ENCODE data around the gene REEP5.
"Not testable (repeated sequence)": the region's sequence is repeated elsewhere in the genome, so short reads cannot be mapped to it uniquely, and the experiment has no call there.

The REEP5 gene

GRCh38 chr5:112895682-112896081 is 26.3 kb downstream of the REEP5 start:
- Histone ChIP-seq H3K4me1 (ENCODE audit: control insufficient read depth in 2 of 2, insufficient read depth in 2 of 2, low read length in 2 of 2) (no peaks in the 10 kb centered on the region), H3K9me3 (ENCODE audit: control insufficient read depth in 2 of 2, low read length in 2 of 2) (no peaks in the 10 kb centered on the region), H3K36me3 (ENCODE audit: control insufficient read depth in 2 of 2, insufficient read depth in 2 of 2, low read length in 2 of 2) (peaks cover 0 to 20% of the 10 kb centered on the region in 2 donors), H3K4me3 (ENCODE audit: low read length in 2 of 2) (no peak overlapping the region), H3K27me3 (ENCODE audit: control insufficient read depth in 2 of 2, insufficient read depth in 2 of 2, low read length in 2 of 2) (no peaks in the 10 kb centered on the region), H3K27ac (ENCODE audit: low read depth in 2 of 2, low read length in 2 of 2) (no peak overlapping the region), H3K9ac (ENCODE audit: low read depth in 1 of 2, low read length in 2 of 2) (no peak overlapping the region)

DNA sequence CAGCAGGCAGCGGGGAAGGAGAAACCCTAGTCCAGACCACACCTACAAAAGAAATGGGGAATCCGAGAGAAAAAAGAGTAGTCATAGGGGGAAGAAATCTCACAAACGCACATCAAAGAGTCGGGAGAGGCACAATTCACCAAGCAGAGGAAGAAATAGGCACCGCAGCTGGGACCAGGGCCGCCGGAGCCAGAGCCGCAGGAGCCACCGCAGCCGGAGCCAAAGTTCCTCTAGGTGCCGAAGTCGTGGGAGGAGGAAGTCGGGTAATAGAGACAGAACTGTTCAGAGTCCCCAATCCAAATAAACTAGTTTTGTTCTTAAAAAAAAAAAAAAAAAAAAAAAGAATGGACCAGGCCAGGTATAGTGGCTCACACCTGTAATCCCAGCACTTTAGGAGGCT is 29.3 kb downstream of the REEP5 start:
- Histone ChIP-seq H3K4me1 (ENCODE audit: control insufficient read depth in 2 of 2, insufficient read depth in 2 of 2, low read length in 2 of 2) (no peaks in the 10 kb centered on the region), H3K27me3 (ENCODE audit: control insufficient read depth in 2 of 2, insufficient read depth in 2 of 2, low read length in 2 of 2) (no peaks in the 10 kb centered on the region), H3K9me3 (ENCODE audit: control insufficient read depth in 2 of 2, low read length in 2 of 2) (no peaks in the 10 kb centered on the region), H3K4me3 (ENCODE audit: low read length in 2 of 2) (no peak overlapping the region), H3K9ac (ENCODE audit: low read depth in 1 of 2, low read length in 2 of 2) (no peak overlapping the region), H3K36me3 (ENCODE audit: control insufficient read depth in 2 of 2, insufficient read depth in 2 of 2, low read length in 2 of 2) (peaks cover 0 to 14% of the 10 kb centered on the region in 2 donors), H3K27ac (ENCODE audit: low read depth in 2 of 2, low read length in 2 of 2) (no peak overlapping the region)

DNA sequence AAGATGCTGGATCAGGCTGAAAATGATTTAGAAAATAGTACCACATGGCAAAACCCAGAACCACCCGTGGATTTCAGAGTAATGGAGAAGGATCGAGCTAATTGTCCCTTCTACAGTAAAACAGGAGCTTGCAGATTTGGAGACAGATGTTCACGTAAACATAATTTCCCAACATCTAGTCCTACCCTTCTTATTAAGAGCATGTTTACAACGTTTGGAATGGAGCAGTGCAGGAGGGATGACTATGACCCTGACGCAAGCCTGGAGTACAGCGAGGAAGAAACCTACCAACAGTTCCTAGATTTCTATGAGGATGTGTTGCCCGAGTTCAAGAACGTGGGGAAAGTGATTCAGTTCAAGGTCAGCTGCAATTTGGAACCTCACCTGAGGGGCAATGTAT is 30.0 kb downstream of the REEP5 start:
- not testable (repeated sequence) for H3K9ac ChIP-seq (ENCODE audit: low read depth in 1 of 2, low read length in 2 of 2); H3K27ac ChIP-seq (ENCODE audit: low read depth in 2 of 2, low read length in 2 of 2); H3K9me3 ChIP-seq (ENCODE audit: control insufficient read depth in 2 of 2, low read length in 2 of 2); H3K27me3 ChIP-seq (ENCODE audit: control insufficient read depth in 2 of 2, insufficient read depth in 2 of 2, low read length in 2 of 2); H3K4me3 ChIP-seq (ENCODE audit: low read length in 2 of 2); H3K4me1 ChIP-seq (ENCODE audit: control insufficient read depth in 2 of 2, insufficient read depth in 2 of 2, low read length in 2 of 2)
- H3K36me3 ChIP-seq (ENCODE audit: control insufficient read depth in 2 of 2, insufficient read depth in 2 of 2, low read length in 2 of 2), result peaks cover 2 to 15% of the 10 kb centered on the region in 2 donors

DNA sequence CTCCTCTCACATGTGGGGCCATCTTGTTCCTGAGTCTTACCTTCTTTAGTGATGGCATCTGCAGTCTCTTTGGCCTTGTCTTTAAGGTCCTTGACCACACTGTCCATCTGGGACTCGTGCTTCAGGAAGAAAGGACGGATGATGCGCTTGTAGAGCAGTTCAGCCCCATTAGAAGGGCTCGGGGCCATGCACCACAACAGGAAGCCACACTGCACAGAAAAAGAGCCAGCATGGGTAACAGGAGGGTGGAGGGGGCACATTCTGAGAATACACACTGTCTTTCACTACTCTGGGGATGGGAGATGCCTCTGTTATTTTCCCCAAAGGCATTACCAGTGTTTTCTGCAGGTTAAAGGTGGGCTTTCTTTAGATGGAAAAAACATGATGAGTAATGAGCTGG is 35.1 kb downstream of the REEP5 start:
- Histone ChIP-seq H3K27me3 (ENCODE audit: control insufficient read depth in 2 of 2, insufficient read depth in 2 of 2, low read length in 2 of 2) (no peaks in the 10 kb centered on the region), H3K27ac (ENCODE audit: low read depth in 2 of 2, low read length in 2 of 2) (no peak overlapping the region), H3K4me1 (ENCODE audit: control insufficient read depth in 2 of 2, insufficient read depth in 2 of 2, low read length in 2 of 2) (no peaks in the 10 kb centered on the region), H3K36me3 (ENCODE audit: control insufficient read depth in 2 of 2, insufficient read depth in 2 of 2, low read length in 2 of 2) (peaks cover 34 to 39% of the 10 kb centered on the region in 2 donors), H3K9me3 (ENCODE audit: control insufficient read depth in 2 of 2, low read length in 2 of 2) (no peaks in the 10 kb centered on the region), H3K9ac (ENCODE audit: low read depth in 1 of 2, low read length in 2 of 2) (no peak overlapping the region), H3K4me3 (ENCODE audit: low read length in 2 of 2) (no peak overlapping the region)

- no peak overlapping the region for H3K9ac ChIP-seq (ENCODE audit: low read depth in 1 of 2, low read length in 2 of 2)
- H3K27ac ChIP-seq (ENCODE audit: low read depth in 2 of 2, low read length in 2 of 2), result no peak overlapping the region
- peaks cover 38 to 51% of the 10 kb centered on the region in 2 donors for H3K36me3 ChIP-seq (ENCODE audit: control insufficient read depth in 2 of 2, insufficient read depth in 2 of 2, low read length in 2 of 2)
- H3K4me3 ChIP-seq (ENCODE audit: low read length in 2 of 2), result no peak overlapping the region
- no peaks in the 10 kb centered on the region for H3K9me3 ChIP-seq (ENCODE audit: control insufficient read depth in 2 of 2, low read length in 2 of 2)
- no peaks in the 10 kb centered on the region for H3K27me3 ChIP-seq (ENCODE audit: control insufficient read depth in 2 of 2, insufficient read depth in 2 of 2, low read length in 2 of 2)
- no peaks in the 10 kb centered on the region for H3K4me1 ChIP-seq (ENCODE audit: control insufficient read depth in 2 of 2, insufficient read depth in 2 of 2, low read length in 2 of 2)
Measured at GRCh38 chr5:112885001-112885400, 37.0 kb downstream of the REEP5 start.

DNA sequence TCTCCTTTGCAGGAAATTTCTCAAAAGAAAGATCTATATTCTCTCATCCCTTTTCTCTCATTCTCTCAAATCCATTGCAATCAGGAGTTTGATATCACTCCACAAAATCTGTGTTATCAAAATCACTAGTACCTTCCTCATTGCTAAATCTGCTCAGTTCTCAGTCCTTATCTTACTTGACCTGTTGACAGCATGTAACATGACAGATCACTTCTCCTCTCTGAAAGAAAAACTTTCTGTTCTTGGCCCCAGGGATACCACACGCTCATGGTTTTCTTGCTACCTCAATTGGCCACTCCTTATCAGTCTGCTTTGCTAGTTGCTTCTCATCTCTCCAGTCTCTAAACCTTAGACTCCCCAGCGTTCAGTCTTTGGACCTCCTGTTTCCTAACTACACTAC is 38.8 kb downstream of the REEP5 start:
- no peaks in the 10 kb centered on the region for H3K9me3 ChIP-seq (ENCODE audit: control insufficient read depth in 2 of 2, low read length in 2 of 2)
- H3K27me3 ChIP-seq (ENCODE audit: control insufficient read depth in 2 of 2, insufficient read depth in 2 of 2, low read length in 2 of 2), result no peaks in the 10 kb centered on the region
- H3K36me3 ChIP-seq (ENCODE audit: control insufficient read depth in 2 of 2, insufficient read depth in 2 of 2, low read length in 2 of 2), result peaks cover 43 to 57% of the 10 kb centered on the region in 2 donors
- H3K27ac ChIP-seq (ENCODE audit: low read depth in 2 of 2, low read length in 2 of 2), result no peak overlapping the region
- no peaks in the 10 kb centered on the region for H3K4me1 ChIP-seq (ENCODE audit: control insufficient read depth in 2 of 2, insufficient read depth in 2 of 2, low read length in 2 of 2)
- no peak overlapping the region for H3K4me3 ChIP-seq (ENCODE audit: low read length in 2 of 2)
- H3K9ac ChIP-seq (ENCODE audit: low read depth in 1 of 2, low read length in 2 of 2), result no peak overlapping the region

- Histone ChIP-seq H3K27ac (ENCODE audit: low read depth in 2 of 2, low read length in 2 of 2) (no peak overlapping the region), H3K4me1 (ENCODE audit: control insufficient read depth in 2 of 2, insufficient read depth in 2 of 2, low read length in 2 of 2) (no peaks in the 10 kb centered on the region), H3K9ac (ENCODE audit: low read depth in 1 of 2, low read length in 2 of 2) (no peak overlapping the region), H3K4me3 (ENCODE audit: low read length in 2 of 2) (no peak overlapping the region), H3K9me3 (ENCODE audit: control insufficient read depth in 2 of 2, low read length in 2 of 2) (no peaks in the 10 kb centered on the region), H3K27me3 (ENCODE audit: control insufficient read depth in 2 of 2, insufficient read depth in 2 of 2, low read length in 2 of 2) (no peaks in the 10 kb centered on the region), H3K36me3 (ENCODE audit: control insufficient read depth in 2 of 2, insufficient read depth in 2 of 2, low read length in 2 of 2) (peaks cover 33 to 53% of the 10 kb centered on the region in 2 donors)
Measured at GRCh38 chr5:112880219-112880964, 41.6 kb downstream of the REEP5 start.

DNA sequence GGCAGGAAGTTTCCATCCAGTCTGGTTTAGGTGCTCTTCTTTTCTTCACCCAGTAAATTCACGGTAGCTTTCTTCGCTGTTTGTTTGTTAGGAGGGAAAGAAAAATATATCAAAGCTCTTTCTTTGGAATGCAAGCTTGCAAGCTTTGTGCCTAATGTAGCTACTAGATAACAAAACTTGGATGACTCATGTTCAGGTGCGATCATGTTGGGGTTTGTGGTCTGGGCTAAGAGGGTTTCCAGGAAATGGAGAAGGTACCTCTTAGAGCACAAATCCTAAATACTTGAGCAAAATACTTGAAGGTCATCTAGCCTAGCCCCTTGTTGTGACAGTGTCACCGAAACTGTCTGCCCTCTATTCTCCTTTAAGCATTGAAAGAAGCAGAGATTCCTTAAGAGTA is 43.3 kb downstream of the REEP5 start:
- H3K4me3 ChIP-seq (ENCODE audit: low read length in 2 of 2), result no peak overlapping the region
- no peaks in the 10 kb centered on the region for H3K9me3 ChIP-seq (ENCODE audit: control insufficient read depth in 2 of 2, low read length in 2 of 2)
- no peak overlapping the region for H3K9ac ChIP-seq (ENCODE audit: low read depth in 1 of 2, low read length in 2 of 2)
- H3K4me1 ChIP-seq (ENCODE audit: control insufficient read depth in 2 of 2, insufficient read depth in 2 of 2, low read length in 2 of 2), result no peaks in the 10 kb centered on the region
- no peaks in the 10 kb centered on the region for H3K27me3 ChIP-seq (ENCODE audit: control insufficient read depth in 2 of 2, insufficient read depth in 2 of 2, low read length in 2 of 2)
- no peak overlapping the region for H3K27ac ChIP-seq (ENCODE audit: low read depth in 2 of 2, low read length in 2 of 2)
- peaks cover 21 to 42% of the 10 kb centered on the region in 2 donors for H3K36me3 ChIP-seq (ENCODE audit: control insufficient read depth in 2 of 2, insufficient read depth in 2 of 2, low read length in 2 of 2)

- H3K27ac ChIP-seq (ENCODE audit: low read depth in 2 of 2, low read length in 2 of 2), result no peak overlapping the region
- H3K4me3 ChIP-seq (ENCODE audit: low read length in 2 of 2), result no peak overlapping the region
- no peaks in the 10 kb centered on the region for H3K9me3 ChIP-seq (ENCODE audit: control insufficient read depth in 2 of 2, low read length in 2 of 2)
- H3K4me1 ChIP-seq (ENCODE audit: control insufficient read depth in 2 of 2, insufficient read depth in 2 of 2, low read length in 2 of 2), result no peaks in the 10 kb centered on the region
- H3K9ac ChIP-seq (ENCODE audit: low read depth in 1 of 2, low read length in 2 of 2), result no peak overlapping the region
- no peaks in the 10 kb centered on the region for H3K27me3 ChIP-seq (ENCODE audit: control insufficient read depth in 2 of 2, insufficient read depth in 2 of 2, low read length in 2 of 2)
- peaks cover 21 to 40% of the 10 kb centered on the region in 2 donors for H3K36me3 ChIP-seq (ENCODE audit: control insufficient read depth in 2 of 2, insufficient read depth in 2 of 2, low read length in 2 of 2)
Measured at GRCh38 chr5:112878101-112878500, 43.9 kb downstream of the REEP5 start.

GRCh38 chr5:112876362-112876761 is 45.7 kb downstream of the REEP5 start:
- Histone ChIP-seq H3K4me3 (ENCODE audit: low read length in 2 of 2) (no peak overlapping the region), H3K9ac (ENCODE audit: low read depth in 1 of 2, low read length in 2 of 2) (no peak overlapping the region), H3K4me1 (ENCODE audit: control insufficient read depth in 2 of 2, insufficient read depth in 2 of 2, low read length in 2 of 2) (no peaks in the 10 kb centered on the region), H3K36me3 (ENCODE audit: control insufficient read depth in 2 of 2, insufficient read depth in 2 of 2, low read length in 2 of 2) (peaks cover 12 to 30% of the 10 kb centered on the region in 2 donors), H3K27ac (ENCODE audit: low read depth in 2 of 2, low read length in 2 of 2) (no peak overlapping the region), H3K27me3 (ENCODE audit: control insufficient read depth in 2 of 2, insufficient read depth in 2 of 2, low read length in 2 of 2) (no peaks in the 10 kb centered on the region), H3K9me3 (ENCODE audit: control insufficient read depth in 2 of 2, low read length in 2 of 2) (no peaks in the 10 kb centered on the region)

Data from mucosa of rectum (tissue), 2 donors.